Measurements from ENCODE around the gene GRM8. TPM values are rescaled to one million over a fixed set of nuclear protein-coding genes. Genes with fewer than 3 reads are reported as not detected.

The GRM8 gene
- total and polyA plus RNA-seq, 10 of the 15 experiments (the other 5 are each of a cell fraction or from before 2014, with no cell fraction given): 0.33 to 7.1 (median 0.45) TPM; not detected in 2

GRCh38 chr7:126659124-126659523 is 593.6 kb downstream of the GRM8 start (continued):
- TF ChIP-seq TCF3 (IDR thresholded peaks at IDR 0.05; ENCODE audit: borderline replicate concordance, insufficient read depth, low read depth, low read length): no peak
- no peak for TF ChIP-seq YBX1 (IDR thresholded peaks at IDR 0.05)
- TF ChIP-seq BCL3 (IDR thresholded peaks at IDR 0.05; ENCODE audit: borderline replicate concordance, insufficient read depth, low read depth, low read length, poor library complexity, severe bottlenecking): no peak
- TF ChIP-seq TBL1XR1 (IDR thresholded peaks at IDR 0.05; ENCODE audit: low read depth, low read length): peak; percentile 89; the same call in 1 of the 2 replicates
- peak; percentile 60; the same call in 1 of the 2 replicates for TF ChIP-seq PAX5 (IDR thresholded peaks at IDR 0.05; ENCODE audit: borderline replicate concordance, low read depth, low read length)
- TF ChIP-seq CBFB (IDR thresholded peaks at IDR 0.05; ENCODE audit: low read depth): 0 out of 2 replicates have a peak, but pooled peaks have one; percentile 45
- TF ChIP-seq TCF12 (IDR thresholded peaks at IDR 0.05; ENCODE audit: low read depth, low read length): no peak
- no peak; a peak in 1 of 4 replicates for TF ChIP-seq CEBPB (IDR thresholded peaks at IDR 0.05; ENCODE audit: borderline replicate concordance in 1 of 2, low read depth in 2 of 2, low read length in 2 of 2)
- TF ChIP-seq RUNX3 (IDR thresholded peaks at IDR 0.05; ENCODE audit: low read length): peak; percentile 87
- TF ChIP-seq NKRF (conservative IDR thresholded peaks at IDR 0.05): no peak
- TF ChIP-seq EED (IDR thresholded peaks at IDR 0.05; ENCODE audit: low read depth): peak; percentile 72
- TF ChIP-seq ZNF207 (IDR thresholded peaks at IDR 0.05; ENCODE audit: borderline replicate concordance): no peak
- TF ChIP-seq ZBTB40 (IDR thresholded peaks at IDR 0.05; ENCODE audit: borderline replicate concordance): no peak
- TF ChIP-seq RB1 (IDR thresholded peaks at IDR 0.05; ENCODE audit: borderline replicate concordance): no peak
- TF ChIP-seq CHD2 (IDR thresholded peaks at IDR 0.05; ENCODE audit: borderline replicate concordance, low read depth, low read length): peak; percentile 55; the same call in 1 of the 2 replicates
- TF ChIP-seq RFX5 (IDR thresholded peaks at IDR 0.05; ENCODE audit: low read depth, low read length): no peak
- peak; percentile 57 to 76 for TF ChIP-seq BHLHE40 (IDR thresholded peaks at IDR 0.05; ENCODE audit: borderline replicate concordance in 1 of 2, low read depth in 2 of 2, low read length in 1 of 2)
- TF ChIP-seq SPI1 (IDR thresholded peaks at IDR 0.05; ENCODE audit: borderline replicate concordance, insufficient read depth, low read depth, low read length): peak; percentile 98
- no peak for TF ChIP-seq TCF7 (IDR thresholded peaks at IDR 0.05; ENCODE audit: borderline replicate concordance)
- peak; percentile 55; the same call in 1 of the 2 replicates for TF ChIP-seq CBX5 (IDR thresholded peaks at IDR 0.05; ENCODE audit: low read depth)
- TF ChIP-seq BCL11A (IDR thresholded peaks at IDR 0.05; ENCODE audit: low read depth, low read length): peak; percentile 88
- no peak for TF ChIP-seq SREBF1 (IDR thresholded peaks at IDR 0.05; ENCODE audit: low read length)
- TF ChIP-seq STAT1 (conservative IDR thresholded peaks at IDR 0.05): no peak
- TF ChIP-seq CHD1 (IDR thresholded peaks at IDR 0.05; ENCODE audit: low read depth, low read length): no peak
- peak; percentile 97 for TF ChIP-seq IKZF2 (IDR thresholded peaks at IDR 0.05)
- TF ChIP-seq HCFC1 (IDR thresholded peaks at IDR 0.05; ENCODE audit: low read length): no peak

Data from GM12878 (cell line).